ENCODE measurements around the gene ZNF526. TPM values are rescaled to one million over a fixed set of nuclear protein-coding genes. Genes with fewer than 3 reads are reported as not detected.

ZNF526 gene
- total and polyA plus RNA-seq, 9 of the 15 experiments (the other 6 are each of a cell fraction or from before 2014, with no cell fraction given), result 1.3 to 17.9 (median 6.2) TPM

DNA sequence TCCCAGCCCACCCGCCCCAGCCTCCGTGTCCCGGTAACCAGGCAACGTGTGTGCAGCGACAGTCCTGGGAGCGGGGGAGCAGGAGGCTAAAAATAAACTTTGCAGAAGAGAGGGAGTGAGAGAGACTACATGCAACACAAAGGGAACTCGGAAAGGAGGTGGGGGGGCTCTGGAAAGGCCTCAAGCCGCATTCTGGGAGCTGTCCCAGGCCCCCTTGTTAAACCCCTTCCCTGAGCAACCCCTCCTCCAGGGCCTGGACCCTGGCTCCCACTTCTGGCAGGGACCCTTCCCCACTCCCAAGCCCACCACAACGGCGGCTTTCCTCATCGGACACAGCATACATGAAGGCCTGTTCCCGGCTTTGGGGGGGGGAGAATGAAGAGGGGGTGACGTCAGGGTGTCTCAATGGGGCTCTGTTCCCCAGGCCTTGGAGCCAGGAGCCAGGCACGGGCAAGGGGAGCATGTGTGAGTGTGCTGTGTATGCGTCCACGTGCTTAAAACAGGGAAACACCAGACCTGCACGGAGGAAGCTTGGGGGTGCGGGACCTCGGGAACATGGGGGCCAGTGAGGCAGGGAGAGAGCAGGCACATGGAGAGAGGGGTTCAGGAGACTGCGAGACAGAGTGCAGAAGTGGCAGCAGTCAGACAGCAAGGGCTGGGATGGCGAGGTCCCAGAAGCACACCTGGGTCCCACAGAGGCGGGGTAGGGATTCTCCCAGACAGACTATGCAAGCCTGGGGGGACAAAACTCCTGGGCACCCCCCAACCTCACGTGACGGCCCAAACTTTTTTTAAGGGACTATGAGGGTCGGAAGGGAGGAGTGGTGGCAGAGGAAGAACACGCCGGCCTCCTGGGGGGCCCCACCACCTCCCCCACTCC, 32.5 kb downstream of the ZNF526 start (continued):
- TF ChIP-seq, protein P1, sequence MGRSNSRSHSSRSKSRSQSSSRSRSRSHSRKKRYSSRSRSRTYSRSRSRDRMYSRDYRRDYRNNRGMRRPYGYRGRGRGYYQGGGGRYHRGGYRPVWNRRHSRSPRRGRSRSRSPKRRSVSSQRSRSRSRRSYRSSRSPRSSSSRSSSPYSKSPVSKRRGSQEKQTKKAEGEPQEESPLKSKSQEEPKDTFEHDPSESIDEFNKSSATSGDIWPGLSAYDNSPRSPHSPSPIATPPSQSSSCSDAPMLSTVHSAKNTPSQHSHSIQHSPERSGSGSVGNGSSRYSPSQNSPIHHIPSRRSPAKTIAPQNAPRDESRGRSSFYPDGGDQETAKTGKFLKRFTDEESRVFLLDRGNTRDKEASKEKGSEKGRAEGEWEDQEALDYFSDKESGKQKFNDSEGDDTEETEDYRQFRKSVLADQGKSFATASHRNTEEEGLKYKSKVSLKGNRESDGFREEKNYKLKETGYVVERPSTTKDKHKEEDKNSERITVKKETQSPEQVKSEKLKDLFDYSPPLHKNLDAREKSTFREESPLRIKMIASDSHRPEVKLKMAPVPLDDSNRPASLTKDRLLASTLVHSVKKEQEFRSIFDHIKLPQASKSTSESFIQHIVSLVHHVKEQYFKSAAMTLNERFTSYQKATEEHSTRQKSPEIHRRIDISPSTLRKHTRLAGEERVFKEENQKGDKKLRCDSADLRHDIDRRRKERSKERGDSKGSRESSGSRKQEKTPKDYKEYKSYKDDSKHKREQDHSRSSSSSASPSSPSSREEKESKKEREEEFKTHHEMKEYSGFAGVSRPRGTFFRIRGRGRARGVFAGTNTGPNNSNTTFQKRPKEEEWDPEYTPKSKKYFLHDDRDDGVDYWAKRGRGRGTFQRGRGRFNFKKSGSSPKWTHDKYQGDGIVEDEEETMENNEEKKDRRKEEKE (IDR thresholded peaks at IDR 0.05; ENCODE audit: borderline replicate concordance in 1 of 2, control insufficient read depth in 1 of 2, low read depth in 2 of 2, low read length in 1 of 2), result no peak
- TF ChIP-seq ETS2 (tag; IDR thresholded peaks at IDR 0.05; ENCODE audit: borderline replicate concordance, poor library complexity, severe bottlenecking) (no peak), ILF3 (IDR thresholded peaks at IDR 0.05; ENCODE audit: borderline replicate concordance) (no peak), ZNF561 (CRISPR knock-in tag; conservative IDR thresholded peaks at IDR 0.05) (no peak; the same call in 1 of the 2 replicates), ZNF324 (CRISPR knock-in tag; IDR thresholded peaks at IDR 0.05) (no peak), CBX5 (IDR thresholded peaks at IDR 0.05; ENCODE audit: borderline replicate concordance, low read depth) (no peak), SMAD1 (IDR thresholded peaks at IDR 0.05; ENCODE audit: low read depth, low read length, partially characterized antibody) (no peak), PRPF4 (IDR thresholded peaks at IDR 0.05; ENCODE audit: insufficient read depth, low read depth, low read length, poor library complexity, severe bottlenecking) (no peak), ZNF444 (CRISPR knock-in tag; IDR thresholded peaks at IDR 0.05) (no peak), SMAD3 (CRISPR knock-in tag; conservative IDR thresholded peaks at IDR 0.05) (no peak), HMG20A (CRISPR knock-in tag; conservative IDR thresholded peaks at IDR 0.05) (no peak), RNF2 (IDR thresholded peaks at IDR 0.05) (no peak), MXI1 (IDR thresholded peaks at IDR 0.05; ENCODE audit: low read depth, low read length) (no peak), ZNF586 (CRISPR knock-in tag; conservative IDR thresholded peaks at IDR 0.05) (no peak), ZNF239 (CRISPR knock-in tag; IDR thresholded peaks at IDR 0.05) (no peak), JUND (IDR thresholded peaks at IDR 0.05; ENCODE audit: borderline replicate concordance, low read depth, low read length) (peak; percentile 30; the same call in 1 of the 2 replicates), JUND (tag; IDR thresholded peaks at IDR 0.05; ENCODE audit: borderline replicate concordance, low read depth, low read length) (peak; percentile 30; the same call in 1 of the 3 replicates), TBL1XR1 (IDR thresholded peaks at IDR 0.05; ENCODE audit: low read length in 2 of 2) (no peak)
- TF ChIP-seq, protein P2, sequence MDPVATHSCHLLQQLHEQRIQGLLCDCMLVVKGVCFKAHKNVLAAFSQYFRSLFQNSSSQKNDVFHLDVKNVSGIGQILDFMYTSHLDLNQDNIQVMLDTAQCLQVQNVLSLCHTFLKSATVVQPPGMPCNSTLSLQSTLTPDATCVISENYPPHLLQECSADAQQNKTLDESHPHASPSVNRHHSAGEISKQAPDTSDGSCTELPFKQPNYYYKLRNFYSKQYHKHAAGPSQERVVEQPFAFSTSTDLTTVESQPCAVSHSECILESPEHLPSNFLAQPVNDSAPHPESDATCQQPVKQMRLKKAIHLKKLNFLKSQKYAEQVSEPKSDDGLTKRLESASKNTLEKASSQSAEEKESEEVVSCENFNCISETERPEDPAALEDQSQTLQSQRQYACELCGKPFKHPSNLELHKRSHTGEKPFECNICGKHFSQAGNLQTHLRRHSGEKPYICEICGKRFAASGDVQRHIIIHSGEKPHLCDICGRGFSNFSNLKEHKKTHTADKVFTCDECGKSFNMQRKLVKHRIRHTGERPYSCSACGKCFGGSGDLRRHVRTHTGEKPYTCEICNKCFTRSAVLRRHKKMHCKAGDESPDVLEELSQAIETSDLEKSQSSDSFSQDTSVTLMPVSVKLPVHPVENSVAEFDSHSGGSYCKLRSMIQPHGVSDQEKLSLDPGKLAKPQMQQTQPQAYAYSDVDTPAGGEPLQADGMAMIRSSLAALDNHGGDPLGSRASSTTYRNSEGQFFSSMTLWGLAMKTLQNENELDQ (CRISPR knock-in tag; IDR thresholded peaks at IDR 0.05; ENCODE audit: borderline replicate concordance), result no peak
- TF ChIP-seq, protein P3, sequence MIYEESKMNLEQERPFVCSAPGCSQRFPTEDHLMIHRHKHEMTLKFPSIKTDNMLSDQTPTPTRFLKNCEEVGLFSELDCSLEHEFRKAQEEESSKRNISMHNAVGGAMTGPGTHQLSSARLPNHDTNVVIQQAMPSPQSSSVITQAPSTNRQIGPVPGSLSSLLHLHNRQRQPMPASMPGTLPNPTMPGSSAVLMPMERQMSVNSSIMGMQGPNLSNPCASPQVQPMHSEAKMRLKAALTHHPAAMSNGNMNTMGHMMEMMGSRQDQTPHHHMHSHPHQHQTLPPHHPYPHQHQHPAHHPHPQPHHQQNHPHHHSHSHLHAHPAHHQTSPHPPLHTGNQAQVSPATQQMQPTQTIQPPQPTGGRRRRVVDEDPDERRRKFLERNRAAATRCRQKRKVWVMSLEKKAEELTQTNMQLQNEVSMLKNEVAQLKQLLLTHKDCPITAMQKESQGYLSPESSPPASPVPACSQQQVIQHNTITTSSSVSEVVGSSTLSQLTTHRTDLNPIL (CRISPR knock-in tag; IDR thresholded peaks at IDR 0.05), result no peak

Data from K562 (cell line).